GM21717 (cell line): ENCODE measurements around the gene IGF2BP2.
A peak's percentile ranks its signal among the peaks of the same experiment; 100 is the strongest.
"Not testable (repeated sequence)": the region's sequence is repeated elsewhere in the genome, so short reads cannot be mapped to it uniquely, and the experiment has no call there.

Source experiments
- ATAC-seq: cut with Tn5 transposase; IDR thresholded peaks from one replicate; pipeline ENCODE4 v1.9.1; 2021; ENCODE audit warnings: mild to moderate bottlenecking, moderate library complexity; ENCODE audit not compliant: unreplicated experiment

The IGF2BP2 gene

DNA sequence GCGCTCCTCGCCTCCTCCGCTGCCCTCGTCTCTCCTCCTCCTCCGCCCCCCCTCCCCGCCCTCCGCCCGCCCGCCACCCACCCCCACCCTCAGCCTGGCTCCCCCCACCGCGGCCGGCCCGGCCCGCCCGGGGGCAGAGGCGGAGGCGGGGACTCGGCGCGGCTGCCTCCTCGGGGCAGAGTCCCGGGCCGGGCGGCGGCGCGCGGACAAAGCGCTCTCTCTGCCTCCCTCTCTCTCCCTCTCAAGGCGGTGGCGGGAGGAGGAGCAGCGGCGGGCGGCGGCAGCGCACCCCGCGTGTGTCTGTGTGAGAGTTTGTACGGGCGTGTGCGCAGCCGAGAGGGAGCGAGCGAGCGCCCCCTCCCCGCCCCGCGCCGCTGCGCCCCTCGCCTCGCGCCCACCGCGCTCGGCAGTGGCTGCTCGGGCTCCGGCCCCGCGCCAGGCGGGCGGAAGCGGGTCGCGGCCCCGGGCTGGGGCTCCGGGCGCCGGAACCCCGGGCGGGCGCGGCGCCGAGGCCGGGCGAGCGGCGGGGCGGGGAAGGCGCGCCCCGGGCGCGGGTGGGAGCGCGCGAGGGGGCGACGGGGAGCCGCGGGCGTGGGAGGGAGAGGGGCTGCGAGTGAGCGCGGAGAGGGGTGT is at the start of gene IGF2BP2:
IGF2BP2 (minus strand) TSS at position 37 of the 633 bp plus-strand sequence. CDS start 82 bp downstream, outside the sequence.
- peak; percentile 59 for ATAC-seq

DNA sequence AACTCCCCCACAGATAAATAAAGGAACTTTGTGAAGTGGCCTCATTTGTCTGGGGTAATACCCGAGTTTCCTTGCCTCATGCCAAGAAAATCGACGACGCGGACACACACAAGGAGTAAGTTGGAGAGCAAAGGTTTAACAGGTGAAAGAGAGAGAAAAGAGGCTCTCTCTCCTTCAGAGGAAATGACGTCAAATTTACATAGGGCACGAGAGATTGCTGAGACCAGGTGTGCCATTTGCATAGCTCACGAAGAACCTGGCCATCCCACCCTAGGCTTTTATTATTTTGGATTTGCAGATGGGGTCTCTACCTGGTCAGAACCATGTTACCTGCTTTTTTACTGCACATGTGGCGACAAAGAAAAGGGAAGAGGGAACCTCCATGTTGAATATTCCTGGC is 49.3 kb upstream of the IGF2BP2 start:
- ATAC-seq, result no peak

DNA sequence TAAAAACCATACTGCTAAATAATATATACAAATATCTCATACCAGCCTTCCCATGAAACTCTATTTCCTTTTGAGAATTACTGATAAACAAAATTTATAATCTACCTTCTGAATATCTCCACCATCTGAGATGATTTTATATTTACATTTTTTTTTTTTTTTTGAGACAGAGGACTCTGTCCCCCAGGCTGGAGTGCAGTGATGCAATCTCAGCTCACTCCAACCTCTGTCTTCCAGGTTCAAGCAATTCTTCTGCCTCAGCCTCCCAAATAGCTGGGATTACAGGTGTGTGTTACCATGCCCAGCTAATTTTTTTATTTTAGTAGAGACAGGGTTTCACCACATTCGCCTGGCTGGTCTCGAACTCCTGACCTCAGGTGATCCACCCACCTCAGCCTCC is 42.8 kb upstream of the IGF2BP2 start:
- no peak for ATAC-seq

DNA sequence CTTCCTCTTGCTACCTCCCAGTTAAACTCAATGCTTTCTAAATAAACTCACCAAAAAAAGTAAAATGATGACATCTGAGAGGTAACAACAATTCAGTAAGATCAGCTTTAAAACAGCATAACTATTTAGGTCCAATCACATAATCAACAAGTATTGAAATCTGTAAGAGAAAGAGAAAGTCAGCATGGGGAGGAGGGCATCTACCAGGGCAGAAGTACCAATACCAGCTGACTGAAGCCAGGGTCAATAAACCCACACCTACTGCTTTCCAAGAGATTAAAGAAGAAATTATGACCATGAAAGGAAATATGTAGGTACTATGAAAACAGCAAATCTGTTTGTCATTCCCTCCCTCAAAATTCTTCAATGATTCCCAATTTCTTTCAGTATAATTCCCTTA is 42.2 kb upstream of the IGF2BP2 start:
- no peak for ATAC-seq

DNA sequence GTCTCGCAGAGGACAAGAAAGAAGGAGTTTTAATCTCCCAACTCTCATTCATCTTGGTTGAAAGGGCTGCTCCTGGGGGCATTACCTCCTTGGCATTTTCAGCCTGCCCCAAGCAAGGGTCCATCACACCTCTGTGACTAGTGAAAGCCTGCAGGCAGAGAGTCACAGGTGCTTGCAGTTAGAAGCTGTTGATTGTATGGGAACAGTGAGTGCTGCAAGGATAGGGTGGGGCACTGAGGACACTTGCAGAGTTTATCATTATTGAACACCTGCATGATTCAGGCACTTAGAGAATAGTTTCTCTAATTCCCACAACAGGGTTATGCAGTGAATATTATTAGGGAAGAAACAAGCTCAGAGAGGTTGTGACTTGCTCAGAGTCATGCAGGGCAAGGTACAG is 41.7 kb upstream of the IGF2BP2 start:
- ATAC-seq, result no peak

DNA sequence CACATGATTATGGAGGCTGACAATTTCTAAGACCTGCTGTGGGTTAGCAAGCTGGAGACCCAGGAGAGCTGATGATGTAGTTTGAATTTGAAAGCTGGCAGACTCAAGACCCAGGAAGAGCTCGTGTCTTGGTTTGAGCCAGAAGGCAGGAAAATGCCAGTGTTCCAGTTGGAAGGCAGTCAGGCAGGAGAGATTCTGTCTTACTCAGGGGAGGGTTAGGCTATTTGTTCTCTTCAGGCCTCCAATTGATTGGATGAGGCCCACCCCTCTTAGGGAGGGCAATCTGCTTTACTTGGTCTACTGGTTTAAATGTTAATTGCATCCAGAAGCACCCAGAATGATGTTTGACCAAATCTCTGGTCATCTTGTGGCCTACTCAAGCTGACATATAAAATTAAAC is 40.4 kb upstream of the IGF2BP2 start:
- ATAC-seq, result no peak

DNA sequence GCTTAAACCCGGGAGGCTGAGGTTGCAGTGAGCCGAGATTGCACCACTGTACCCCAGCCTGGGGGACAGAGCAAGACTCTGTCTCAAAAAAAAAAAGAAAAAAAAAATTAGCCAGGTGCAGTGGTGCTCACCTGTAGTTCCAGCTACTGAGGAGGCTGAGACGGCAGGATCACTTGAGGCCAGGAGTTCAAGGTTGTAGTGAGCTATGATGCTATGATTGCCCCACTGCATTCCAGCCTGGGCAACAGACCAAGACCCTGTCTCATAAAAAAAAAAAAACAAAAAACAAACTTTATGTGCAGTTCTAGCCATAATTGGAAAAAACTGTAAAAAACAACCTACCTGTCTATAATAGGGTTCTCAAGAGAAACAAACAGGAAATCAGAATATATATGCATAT is 39.9 kb upstream of the IGF2BP2 start:
- ATAC-seq, result no peak

DNA sequence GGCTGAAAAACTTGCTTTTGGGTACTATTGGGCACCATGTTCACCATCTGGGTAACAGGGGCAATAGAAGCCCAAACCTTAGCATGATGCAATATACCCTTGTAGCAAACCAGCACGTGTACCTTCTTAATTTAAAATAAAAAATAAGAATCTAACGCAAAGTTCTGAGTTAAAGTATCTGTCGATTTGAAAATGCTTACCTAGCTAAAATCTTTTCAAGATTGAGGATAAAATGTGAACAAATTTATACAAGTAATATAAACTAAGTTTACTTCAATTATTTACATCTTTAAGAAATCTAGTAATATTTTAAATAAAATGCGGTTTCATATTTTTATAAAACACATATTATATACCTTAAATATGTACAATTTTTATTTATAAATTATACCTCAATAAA is 38.1 kb upstream of the IGF2BP2 start:
- ATAC-seq, result no peak

DNA sequence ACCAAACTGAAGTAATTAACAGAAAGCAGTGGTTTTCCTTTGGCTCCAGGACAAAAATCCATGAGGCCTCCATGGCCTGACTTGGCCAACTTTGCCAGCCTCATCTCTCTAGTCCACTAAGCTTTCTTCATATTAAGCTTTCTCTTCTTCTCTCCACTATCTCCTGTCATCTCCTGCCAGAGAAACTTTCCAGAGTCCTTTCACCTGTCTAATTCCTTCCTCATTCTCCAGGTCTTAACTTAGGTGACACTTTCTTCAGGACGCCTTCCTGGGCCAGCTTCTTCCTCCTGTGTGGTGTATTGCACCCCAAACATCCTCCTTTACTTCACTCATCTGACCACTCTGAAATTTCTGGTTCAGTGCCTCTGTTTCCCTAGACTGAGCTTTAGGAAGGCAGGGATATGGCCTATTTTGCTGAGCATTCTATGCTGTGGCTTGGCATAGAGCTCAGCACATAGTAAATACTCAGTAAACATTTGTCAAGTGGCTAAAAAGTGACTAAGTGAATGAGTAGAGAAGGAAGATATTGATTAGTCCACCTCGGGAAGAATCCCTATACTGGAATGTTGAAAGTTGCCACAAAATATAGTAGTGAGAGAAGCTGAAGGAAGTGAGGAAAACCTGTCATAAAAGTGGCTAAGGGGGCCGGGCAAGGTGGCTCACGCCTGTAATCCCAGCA is 34.6 kb upstream of the IGF2BP2 start:
- no peak for ATAC-seq

DNA sequence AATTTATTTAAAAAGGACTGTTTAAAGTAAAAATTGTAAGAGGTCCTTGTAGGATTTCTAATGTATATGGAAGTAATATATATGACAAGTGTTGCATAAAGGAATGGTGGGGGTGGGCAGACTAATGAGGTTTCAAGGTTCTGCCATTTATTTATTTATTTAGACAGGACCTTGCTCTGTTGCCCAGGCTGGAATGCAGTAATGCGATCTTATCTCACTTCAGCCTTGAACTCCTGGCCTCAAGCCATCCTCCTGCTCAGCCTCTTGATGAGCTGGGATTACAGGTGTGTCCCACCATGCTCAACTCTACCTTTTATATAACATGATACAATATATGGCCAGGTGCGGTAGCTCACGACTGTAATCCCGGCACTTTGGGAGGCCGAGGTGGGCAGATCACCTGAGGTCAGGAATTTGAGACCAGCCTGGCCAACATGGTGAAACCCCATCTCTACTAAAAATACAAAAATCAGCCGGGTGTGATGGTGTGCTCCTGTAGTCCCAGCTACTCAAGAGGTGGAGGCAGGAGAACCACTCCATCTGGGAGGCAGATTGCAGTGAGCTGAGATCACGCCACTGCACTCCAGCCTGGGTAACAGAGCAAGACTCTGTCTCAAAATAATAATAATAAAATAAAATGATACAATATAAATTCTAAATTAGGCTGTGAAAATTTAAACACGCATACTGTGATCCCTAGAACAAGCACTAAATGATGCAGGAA is 33.8 kb upstream of the IGF2BP2 start:
- ATAC-seq, result no peak

DNA sequence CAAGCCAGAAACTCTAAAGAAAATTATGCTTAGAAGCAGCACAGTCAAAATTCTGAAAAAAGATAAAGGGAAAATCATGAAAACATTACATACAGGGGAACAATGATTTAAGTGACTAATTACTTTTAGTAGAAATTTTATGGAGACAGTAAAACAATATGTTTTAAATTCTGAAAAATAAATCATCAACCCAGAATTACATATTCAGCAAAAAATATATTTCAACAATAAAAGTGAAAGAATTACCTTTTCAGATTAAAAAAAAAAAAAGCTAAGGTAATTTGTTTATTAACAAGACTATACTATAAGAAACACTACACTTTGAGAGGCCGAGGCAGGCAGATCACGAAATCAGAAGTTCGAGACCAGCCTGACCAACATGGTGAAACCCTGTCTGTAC is 32.4 kb upstream of the IGF2BP2 start:
- no peak for ATAC-seq

DNA sequence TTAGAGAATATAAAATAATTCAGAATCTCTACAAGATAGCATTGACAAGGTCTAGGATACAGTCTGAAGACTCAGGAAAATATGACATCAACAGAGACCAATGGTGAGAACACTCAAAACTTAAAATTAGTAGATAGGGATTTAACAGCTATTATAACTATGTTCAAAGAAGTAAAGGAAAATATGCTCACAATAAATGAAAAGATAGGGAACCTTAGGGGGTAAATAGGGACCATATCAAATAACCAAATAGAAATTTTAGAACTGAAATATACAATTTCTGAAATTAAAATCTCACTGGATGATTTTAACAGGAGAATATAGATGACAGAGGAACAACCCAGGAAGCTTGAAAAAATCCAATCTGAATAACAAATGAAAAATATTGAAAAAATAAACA is 31.8 kb upstream of the IGF2BP2 start:
- ATAC-seq, result no peak

DNA sequence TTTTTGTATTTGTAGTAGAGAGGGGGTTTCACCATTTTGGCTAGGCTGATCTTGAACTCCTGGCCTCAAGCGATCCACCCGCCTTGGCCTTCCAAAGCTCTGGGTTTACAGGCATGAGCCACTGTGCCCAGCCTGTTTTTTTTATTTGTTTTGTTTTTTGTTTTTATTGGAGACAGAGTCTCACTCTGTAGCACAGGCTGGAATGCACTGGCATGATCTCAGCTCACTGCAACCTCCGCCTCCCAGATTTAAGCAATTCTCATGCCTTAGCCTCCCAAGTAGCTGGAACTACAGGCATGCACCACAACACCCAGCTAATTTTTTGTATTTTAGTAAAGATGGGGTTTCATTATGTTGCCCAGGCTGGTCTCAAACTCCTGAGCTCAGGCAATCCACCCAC is 28.9 kb upstream of the IGF2BP2 start:
- ATAC-seq, result not testable (repeated sequence)

DNA sequence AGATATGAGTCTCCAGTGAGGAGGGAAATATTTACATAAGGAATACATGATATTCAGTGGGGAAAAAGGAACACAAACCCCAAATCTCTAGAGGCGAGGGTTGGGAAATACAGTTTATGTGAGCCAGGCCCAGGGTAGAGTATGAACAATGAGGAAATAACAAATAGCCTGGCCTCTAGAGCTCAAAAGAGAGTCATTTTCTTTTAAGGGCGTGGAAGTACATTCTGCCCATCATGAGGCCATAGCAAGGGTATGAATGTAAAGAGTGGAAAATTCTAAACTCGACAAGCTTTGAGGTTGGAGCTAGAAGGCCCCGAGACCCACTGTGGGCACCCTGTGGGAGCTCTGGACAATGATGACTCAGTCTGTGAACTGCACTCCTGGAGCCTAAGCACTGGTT is 27.8 kb upstream of the IGF2BP2 start:
- no peak for ATAC-seq

DNA sequence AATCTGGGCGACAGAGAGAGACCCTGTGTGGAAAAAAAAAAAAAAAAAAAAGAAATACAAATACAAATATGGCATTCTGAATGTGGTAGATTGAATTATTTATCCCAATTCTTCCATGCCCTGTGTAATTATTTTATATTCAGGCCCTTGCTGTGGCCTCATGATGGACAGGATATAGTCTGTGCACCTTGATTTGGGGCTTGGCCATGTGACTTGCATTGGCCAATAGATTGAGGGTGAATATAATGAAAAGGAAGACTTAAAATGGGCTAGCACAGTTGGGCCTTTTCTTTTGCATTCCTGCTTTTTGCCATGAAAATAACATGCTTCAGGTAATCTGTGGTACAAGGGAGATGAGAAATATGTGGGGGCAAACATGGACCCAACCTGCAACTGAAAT is 27.1 kb upstream of the IGF2BP2 start:
- no peak for ATAC-seq

DNA sequence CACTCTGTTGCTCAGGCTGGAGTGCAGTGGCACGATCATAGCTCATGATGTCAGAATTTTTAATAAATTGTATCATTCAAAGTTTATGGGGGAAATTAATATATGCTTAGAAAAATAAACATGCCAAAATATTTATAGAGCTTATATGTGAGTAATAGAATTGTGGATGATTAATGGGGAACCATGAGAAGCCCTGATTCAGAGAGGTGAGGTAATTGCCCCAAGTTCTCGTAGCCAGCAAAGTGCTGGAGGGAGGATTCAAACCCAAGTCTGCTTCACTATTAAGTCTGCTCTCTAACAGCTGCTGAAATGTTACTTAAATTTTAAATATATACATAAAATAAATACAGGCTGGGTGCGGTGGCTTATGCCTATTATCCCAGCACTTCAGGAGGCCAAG is 26.2 kb upstream of the IGF2BP2 start:
- ATAC-seq, result no peak

DNA sequence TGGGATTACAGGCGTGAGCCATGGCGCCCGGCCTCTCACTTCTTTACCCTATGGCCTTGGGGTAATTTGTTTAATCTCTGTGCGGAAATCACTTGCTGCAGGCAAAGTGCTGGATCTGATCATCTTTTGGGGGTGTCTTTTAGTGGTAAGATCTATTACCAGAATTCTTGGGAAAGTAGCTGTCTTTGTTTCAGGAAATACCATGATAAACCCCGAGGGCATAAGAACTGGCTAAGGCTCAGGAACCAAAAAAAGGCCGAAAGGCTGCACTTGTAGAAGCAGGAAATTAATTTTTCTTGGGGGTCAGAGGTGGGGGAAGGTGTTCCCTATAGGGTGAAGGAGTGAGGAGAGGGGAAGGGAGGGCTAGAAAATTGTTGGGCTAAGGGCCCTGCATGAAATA is 22.7 kb upstream of the IGF2BP2 start:
- ATAC-seq, result no peak

DNA sequence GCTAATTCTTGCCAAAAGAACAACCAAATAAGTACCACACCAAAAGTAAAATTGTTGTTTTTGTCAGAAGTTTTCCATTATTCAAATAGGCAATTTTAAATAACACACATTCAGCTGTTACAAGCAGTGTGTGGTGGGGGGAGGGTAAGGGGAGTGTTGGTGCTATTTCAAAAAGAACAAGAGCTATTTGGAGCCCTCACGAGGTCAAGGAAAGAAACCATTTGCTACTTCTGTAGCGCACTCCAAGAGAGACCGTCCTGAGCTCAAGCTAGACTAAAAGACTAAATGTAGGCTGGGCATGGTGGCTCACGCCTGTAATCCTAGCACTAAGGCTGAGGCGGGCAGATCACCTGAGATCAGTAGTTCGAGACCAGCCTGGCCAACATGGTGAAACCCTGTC is 21.2 kb upstream of the IGF2BP2 start:
- ATAC-seq, result no peak

DNA sequence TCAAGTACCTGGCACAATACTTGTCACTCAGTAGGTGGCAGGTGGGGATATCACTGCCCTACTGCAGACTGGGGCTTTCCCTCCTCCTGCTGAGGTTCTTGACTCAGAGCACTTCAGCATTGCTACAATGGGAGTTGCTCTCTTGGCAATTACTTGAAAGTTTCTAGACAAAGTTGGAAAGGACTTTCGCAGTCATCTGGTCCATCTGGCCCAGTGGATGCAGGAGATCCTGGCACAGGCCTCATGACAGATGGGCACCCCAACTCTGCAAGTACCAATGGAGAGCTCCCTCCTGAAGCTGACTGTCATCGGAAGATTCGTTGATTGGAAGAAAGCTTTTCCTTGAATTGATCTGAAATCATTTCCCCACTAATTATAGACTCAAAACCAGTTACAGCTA is 19.2 kb upstream of the IGF2BP2 start:
- no peak for ATAC-seq

DNA sequence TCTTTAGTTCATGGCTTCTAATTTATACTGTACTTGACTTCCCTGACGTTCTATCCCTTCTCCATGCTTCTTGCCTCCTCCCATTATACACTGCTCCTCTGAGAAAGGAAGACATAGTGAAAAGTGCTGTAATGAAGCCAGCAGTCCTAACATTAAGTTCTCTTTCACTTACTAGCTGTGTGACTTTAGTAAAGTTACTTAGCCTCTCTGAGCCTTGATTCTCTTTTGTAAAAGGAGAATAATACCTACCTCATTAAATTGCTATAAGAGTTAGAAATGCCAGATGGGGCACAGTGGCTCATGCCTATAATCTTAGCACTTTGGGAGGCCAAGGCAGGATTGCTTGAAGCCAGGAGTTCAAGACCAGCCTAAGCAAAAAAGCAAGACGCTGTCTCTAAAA is 18.8 kb upstream of the IGF2BP2 start:
- ATAC-seq, result no peak

DNA sequence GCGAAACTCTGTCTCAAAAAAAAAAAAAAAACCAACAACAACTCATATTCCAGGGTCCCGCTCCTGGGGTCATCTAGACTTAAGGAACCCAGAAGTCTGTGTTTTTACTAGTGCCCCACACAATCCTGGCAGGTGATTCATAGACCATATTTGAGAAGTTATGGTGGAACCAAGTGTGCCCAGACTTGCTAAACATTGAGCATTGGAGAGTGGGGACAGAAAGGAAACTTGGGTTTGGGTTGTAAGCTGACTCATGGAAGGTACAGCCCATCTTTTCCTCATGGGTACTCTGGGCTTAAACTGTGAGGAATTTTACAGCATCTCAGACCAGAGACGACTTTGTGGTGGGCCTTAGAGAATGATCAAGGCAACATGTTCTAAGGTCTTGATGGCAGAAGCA is 18.3 kb upstream of the IGF2BP2 start:
- ATAC-seq, result no peak

DNA sequence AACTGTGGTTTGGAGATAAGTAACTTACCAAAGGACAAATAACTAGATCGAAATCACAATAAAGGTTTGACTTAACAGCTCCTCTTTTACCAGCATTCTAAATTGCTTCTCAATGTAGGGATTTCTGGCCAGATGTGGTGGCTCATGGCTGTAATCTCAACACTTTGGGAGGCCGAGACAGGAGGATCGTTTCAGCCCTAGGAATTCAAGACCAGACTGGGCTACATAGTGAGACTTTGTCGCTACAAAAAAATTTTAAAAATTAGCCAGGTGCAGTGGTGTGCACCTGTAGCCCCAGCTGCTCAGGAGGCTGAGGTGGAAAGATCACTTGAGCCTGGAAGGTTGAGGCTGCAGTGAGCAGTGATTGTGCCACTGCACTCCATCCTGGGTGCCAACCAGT is 17.4 kb upstream of the IGF2BP2 start:
- ATAC-seq, result no peak
